ENCODE data around the gene FOXD3.

GRCh38 chr1:63326106-63326472 is 3.7 kb downstream of the FOXD3 start:
- no peak for TF ChIP-seq CTCF (IDR thresholded peaks at IDR 0.05)
- TF ChIP-seq POLR2AphosphoS5 (IDR thresholded peaks at IDR 0.05) = no peak
